Measurements from ENCODE around the gene CASP12.

- no peak for TF ChIP-seq CTCF (IDR thresholded peaks at IDR 0.05)
- TF ChIP-seq RCOR1 (IDR thresholded peaks at IDR 0.05; ENCODE audit: low read depth, low read length) = no peak
- TF ChIP-seq NFE2L2 (conservative IDR thresholded peaks at IDR 0.05; ENCODE audit: low read length) = no peak
- no peak for TF ChIP-seq CEBPB (IDR thresholded peaks at IDR 0.05)
- no peak for TF ChIP-seq RNF2 (IDR thresholded peaks at IDR 0.05; ENCODE audit: borderline replicate concordance, low read depth)
- no peak for TF ChIP-seq PHF8 (IDR thresholded peaks at IDR 0.05; ENCODE audit: borderline replicate concordance, low read depth)
These were observed 7.1 kb downstream of the CASP12 start for GRCh38 chr11:104891135-104891534.
